HG02623 (cell line): ENCODE measurements around the gene SCN2A.

Source experiments
- ATAC-seq: cut with Tn5 transposase; IDR thresholded peaks from one replicate; pipeline ENCODE4 v1.9.1; 2021; ENCODE audit warnings: moderate library complexity; ENCODE audit not compliant: unreplicated experiment

SCN2A gene

DNA sequence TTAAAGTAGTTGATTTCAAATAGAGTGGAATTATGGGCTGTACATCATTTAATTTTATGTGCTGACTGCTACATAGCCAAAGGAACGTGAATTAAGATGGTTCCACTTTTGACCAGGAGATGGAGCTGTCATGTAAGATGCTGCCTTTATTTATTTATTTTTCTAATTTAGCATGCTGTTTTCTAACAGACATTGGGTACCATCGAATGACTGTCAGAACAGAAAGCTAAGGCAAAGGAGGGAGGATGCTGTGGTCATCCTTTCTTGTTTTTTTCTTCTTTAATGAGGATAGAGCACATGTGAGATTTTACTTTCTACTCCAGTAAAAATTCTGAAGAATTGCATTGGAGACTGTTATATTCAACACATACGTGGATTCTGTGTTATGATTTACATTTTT is at the start of gene SCN2A:
TSS of gene SCN2A (plus strand) at position 185 of the 400 bp plus-strand sequence. CDS start 56,410 bp downstream, outside the sequence.
- ATAC-seq = peak; percentile 62

DNA sequence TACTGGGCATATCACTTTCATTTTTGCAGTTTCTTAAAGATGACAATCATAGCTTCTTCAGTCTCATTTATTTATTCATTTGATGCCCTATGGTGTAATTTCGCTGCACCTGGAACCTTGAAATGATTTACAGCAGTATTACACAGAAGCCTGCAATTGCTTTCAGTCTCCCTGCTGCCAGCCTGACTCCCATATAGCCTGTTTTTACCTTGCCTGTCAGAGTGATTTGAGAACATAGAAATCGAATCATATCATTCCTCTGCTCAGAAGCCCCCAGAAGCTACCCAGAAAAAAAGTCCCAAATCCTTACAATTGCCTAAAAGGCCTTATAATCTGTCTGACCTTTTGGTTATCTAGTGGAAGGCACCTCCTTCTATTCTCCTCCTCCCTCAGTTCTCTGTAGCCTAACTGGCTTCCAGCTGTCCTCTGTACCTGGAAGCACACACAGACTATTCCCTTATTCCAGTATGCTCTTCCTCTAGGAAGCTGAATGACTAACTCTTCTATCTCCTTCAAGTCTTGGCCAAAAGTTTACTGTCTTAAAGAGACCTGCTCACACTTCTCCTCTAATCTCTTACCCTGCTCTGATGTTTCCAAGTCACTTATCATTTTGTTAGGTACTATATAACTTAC is 48.0 kb upstream of the SCN2A start:
- no peak for ATAC-seq

DNA sequence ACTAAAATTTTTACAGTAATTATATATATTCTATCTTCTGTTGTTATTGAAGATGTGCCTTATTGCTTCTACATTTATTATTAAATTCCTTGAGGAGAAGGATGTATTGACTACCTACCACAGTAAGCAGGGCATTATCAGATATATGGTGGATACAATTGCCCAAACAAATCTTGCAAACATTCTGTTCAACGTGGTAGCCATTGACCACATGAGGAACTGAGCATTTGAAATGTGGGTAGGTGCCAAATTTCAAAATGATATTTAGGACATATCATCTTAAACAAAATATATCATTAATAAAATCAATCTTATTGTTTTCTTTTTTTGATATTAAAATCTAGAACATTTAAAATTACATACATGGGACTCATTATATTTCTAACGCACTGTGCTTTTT is 46.5 kb upstream of the SCN2A start:
- ATAC-seq = peak; percentile 22

DNA sequence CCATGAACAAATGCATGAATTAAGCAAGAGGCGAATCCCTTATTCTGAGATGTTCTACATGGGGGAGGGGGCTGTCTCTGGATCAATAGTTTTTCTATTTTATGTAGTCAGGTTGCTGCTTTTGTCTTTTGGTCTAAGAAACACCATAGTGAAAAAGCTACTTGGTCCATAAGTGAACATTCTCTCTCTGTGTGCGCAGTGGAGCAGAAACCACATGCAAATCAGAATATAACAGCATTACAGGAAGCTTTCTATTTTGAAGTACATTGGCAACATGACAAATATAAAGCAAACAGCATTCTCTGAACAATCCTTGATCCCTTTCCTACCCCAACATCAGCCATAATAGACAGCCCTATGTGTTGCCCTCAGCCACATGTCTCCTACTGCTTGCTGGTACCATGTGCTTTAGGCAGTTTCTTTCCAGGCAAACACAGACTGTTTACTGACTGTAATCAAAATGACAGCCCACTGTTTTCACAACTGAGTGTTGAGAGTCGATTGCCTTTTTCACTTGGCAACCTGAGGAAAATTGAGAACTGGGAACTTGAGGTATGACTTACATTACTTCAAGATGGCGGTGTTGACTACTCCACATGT is 45.9 kb upstream of the SCN2A start:
- peak; percentile 98 for ATAC-seq

DNA sequence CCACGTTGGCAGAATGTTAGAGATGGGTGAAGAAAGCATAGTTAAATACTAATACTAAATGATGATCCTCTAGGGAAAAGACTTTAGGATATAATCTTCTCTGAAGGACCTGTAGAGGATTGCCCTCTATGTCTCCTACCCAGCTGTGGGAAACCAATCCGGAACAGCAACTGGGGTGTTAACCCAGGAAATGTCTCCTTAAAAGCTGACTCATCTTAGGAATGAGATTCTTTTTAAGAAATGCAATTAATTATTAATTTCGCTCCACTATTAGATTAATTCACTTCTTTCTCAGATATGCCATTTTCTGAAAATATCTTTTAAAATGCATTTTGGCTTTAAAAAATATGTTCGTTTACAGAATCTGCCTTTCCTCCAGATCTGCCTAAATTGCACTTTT is 42.8 kb upstream of the SCN2A start:
- no peak for ATAC-seq

DNA sequence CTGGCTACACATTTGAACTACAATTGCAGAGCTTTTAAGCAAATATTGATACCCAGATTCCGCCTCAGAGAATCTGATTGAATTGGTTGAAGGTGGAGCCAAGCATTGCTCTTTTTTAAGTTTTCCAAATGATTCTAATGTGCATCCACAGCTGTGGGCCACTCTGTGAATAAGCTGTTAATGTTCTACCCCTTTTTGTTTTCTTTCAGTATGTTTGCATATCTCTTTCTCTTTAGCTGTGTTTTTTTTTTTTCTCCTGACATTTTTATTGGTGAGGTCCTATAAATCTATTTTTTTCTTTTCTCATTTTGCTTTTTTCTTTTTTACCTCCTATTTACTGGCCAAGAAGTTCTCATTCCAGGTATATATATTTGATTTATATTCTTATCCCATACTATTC is 41.9 kb upstream of the SCN2A start:
- ATAC-seq = no peak

DNA sequence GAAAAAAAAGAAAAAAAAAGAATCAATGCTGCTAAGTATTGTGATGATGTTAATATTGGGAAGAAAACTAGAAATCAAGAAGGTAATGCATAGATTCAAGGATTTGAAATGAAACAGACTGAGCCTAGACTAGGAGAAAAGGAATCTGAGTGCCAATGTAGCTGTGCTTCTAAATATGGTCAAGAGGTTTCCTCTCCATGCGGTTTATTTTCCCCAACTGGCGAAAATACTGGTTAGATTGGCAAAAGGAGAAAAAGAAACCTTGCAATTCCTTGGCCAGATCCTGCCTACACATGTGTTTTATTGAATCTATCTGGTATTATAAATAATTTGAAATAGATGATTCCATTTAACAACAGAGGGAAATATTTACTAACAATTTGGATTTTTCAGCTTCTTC is 41.0 kb upstream of the SCN2A start:
- no peak for ATAC-seq

DNA sequence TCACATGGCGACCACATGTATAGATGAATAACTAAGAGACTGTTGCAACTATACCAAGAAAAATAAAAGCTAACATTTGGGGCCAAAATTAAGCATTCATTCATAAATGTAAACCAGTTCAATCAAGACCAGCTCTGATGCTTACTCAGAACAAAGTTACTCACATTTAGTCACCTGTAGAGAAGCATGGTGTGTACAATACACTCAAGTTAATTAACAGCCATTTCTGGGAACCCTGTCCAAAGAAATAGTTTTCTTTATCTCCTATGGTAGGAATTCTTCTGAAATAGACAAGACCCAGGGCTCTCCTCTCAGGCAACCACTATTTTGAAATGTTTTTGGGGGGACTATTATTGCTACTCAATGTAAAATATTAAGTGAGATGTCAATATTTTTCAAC is 37.0 kb upstream of the SCN2A start:
- ATAC-seq = no peak

DNA sequence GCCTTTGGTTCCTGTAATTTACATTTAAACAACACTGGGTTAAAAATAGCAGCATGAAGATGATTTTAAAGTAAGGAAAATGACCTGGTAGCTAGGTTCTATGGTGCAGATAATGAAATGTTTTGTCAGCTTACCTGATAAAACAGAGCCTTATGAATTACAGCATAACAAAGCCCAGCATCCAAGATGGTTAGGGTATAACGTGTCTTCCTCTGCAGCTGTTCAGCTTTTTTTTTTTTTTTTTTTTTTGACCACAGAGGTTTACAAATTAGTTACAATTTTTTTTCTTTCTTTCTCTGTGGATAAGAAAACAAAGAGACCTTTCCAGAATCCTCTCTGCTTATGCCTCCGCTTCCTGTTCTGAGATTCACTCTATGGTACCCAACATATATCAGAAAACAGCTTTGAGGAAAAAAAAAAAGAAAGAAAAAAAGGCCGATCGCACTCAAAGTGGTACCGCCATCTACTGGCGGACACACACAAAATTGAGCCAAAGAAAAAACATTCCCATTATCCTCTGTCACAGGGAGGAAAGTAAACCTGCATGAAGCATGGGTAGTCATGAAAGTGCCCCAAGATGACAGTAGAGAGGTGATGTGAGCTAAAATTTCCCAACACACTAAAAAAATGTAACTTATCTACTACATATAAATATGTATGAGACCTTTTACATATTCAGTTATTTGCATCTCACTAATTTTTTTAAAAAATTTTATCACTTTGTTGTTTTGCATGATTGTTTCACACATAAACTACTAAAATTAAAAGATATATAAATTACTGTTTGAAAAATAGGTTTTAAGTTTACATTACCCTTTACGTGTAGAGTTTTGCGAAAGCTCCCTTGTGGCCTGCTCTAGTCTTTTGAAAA is 35.3 kb upstream of the SCN2A start, which contains the start of gene SCN3A:
TSS of gene SCN3A (minus strand) at position 362 of the 871 bp plus-strand sequence. CDS start 27,656 bp downstream, outside the sequence.
- ATAC-seq = peak; percentile 68

DNA sequence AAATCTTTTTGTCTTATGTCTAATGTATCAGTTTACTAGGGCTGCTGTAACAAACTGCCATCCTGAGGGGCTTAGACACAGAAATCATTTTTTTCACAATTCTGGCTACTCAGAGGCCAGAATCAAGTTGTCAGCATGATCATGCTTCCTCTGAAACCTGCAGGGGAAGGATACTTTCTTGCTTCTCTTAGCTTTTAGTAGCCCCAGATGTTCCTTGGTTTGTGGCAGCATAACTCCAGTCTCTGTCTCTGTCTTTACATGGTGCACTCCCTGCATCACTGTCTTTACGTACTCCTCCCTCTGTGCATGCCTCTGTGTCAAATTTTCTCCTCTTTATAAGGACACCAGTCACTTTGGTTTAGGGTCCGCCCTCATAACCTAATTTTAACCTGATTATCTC is 33.3 kb upstream of the SCN2A start:
- ATAC-seq = no peak

DNA sequence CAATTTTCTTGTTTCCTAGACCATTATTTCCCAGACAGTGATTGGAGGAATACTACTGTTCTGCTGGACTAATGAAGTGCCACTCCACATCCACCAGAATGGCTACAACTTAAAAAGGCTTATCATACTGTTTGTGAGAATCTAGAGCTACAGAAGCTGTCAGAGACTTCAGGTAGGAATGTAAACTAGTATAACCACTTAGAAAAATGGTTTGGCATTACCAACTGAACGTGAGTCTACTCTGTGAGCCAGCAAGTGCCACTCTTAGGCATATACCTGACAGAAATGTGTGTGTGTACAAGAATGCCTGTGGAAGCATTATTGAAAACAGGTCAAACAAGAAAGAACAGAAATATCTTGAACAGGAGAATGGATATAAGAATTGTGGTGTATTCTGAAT is 31.1 kb upstream of the SCN2A start:
- ATAC-seq = no peak

DNA sequence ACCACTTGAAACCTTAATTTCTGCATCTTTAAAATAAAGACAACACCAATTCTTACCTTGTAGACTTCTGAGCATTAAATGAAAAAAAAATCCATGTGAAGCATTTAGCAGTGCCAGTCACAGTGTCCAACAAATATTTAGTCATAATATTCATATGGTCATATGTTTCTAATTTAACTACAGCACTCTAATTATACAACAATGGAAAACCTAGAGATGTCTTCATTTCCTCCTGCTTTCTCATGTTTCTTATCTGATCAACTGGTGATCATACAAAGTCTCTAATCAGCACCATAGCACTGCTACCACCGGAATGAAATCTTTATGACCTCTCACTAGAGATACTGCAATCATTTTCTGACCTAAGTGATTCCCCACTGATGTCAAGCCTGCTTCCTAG is 25.1 kb upstream of the SCN2A start:
- no peak for ATAC-seq

DNA sequence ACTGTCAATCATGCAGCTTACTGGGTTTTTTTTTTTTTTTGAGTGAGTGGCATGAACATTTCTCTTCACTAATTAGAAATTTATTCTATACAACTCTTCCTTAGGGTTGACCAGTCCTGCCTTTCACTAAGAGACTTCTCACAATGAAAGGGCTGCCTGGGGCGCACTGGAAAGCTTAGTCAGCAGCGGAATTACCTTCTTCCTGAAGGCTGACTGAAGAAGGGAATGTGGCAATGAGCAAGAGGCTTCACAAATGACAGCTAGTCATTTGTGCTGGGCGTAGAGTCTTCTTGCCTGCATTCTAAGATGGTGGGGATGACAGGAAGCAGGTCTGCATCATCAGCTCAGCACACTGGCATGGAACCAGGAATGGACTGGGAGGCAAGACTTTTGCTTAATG is 19.7 kb upstream of the SCN2A start:
- ATAC-seq = no peak

DNA sequence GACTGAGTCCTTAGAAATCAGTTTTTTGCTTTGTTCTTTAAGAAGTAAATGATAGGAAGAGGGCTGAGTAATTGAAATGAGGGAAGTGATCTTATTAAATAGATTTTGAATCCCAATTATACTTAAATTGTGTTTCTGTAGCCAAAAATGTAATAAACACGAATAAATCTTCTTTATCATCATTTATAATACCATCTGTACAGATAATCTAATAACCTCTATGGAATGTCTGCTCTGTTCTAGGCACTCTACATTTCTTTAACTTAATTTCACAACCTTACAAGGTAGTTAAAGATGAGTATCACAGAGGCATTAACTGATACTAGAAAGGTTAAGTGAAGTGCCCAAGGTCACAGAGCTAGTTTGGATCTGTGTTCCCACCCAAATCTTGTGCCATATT is 14.3 kb upstream of the SCN2A start:
- ATAC-seq = no peak

DNA sequence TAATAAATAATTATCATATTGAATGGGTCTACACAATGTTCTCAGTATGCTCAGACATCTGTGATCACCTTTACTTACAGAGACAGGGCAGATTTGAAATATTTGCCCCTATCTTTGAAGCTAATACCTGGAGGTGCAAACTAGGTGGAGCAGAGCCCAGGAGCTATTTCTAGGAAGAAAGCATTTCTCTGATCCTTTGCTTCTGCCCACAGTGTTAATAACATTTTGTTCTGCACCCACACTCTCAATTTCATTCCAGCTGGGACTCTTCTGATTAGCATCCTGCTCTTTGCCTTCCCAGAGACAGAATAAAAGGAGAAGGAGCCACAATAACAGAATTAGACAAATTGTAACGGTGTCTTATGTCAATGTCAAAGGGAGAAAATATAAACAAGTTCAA is 11.6 kb upstream of the SCN2A start:
- ATAC-seq = no peak

DNA sequence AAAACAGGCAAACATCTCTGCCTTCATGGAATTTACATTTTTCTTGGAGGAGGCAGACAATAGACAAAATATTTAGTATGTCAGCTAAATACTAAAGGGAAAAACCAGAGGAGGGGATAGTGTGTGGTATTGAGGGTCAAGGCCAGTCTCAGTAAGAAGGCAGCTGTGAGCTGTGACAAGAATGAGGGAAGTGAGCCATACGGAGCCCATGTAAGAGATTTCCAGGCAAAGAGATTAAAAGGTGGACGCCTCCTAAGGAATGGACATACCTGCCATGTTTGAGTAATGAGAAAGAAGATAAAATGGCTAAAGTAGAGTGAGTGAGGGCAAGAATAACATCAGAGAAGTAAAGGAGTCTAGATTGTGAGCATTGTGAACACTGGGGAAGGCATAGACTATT is 2.2 kb upstream of the SCN2A start:
- ATAC-seq = no peak

DNA sequence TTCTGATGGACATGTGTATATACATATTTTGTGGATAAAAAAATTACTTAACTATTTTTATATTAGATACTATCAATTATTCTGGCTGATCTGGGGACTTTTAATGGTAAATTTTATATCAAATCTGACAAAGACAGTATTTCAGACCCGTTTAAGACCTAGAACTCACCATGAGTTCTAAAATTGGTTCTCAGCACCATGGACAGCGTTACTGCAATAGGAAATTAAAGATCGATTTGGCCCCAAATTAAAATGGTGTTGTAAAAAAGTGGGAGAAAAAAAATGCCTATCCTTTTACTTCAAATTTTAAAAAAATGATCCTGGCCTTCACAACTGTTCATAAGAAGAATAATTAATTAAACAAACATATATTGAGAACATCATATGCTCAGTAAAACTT is 919 bp upstream of the SCN2A start:
- no peak for ATAC-seq

DNA sequence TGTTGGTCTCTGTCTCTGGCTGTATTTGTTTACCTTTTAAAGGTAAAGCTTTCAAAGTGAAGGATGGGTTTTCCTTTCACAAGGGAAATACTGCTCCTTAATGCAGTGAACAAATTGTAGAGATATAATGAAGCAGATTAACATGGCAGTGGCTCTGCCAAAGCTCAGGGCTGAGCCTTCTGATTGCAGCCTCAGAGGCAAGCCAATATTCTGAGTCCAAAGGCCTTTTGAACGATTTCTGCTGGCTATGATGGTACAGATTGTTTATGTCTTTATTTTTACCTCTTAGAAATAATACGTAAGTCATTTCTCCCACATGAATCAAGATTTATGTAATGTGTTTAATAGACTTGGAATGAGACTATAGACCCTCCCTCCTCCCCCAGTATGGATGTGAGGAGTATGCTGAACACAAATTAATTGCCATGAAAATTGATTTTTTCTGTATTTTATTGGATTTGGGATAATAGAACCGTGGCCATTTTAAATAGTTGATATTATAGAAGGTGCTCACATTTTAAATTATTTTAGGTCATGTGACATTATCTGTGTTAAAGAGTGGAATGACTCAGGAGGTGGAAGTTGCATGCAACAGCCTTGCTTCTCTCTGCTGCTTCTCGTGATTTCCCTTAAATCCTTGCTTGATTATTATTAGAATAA is 772 bp downstream of the SCN2A start:
- no peak for ATAC-seq

DNA sequence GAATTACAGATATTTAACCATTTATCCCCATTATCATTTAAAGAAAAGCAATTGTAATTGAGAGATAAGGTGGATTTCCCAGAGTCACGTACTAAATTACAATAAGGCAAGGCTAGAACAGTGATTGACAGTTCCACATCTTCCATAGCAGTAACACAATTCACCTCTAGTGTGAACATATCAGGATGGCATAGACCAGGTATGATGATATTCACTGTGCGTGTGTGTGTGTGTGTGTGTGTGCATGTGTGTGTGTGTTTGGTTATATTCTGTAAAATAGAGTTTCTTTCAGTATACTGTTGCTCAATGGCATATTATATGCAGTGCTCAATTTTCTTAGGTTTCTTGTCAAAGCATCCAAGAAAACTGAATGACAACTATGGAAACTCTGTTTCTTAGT is 1.7 kb downstream of the SCN2A start:
- ATAC-seq = no peak

DNA sequence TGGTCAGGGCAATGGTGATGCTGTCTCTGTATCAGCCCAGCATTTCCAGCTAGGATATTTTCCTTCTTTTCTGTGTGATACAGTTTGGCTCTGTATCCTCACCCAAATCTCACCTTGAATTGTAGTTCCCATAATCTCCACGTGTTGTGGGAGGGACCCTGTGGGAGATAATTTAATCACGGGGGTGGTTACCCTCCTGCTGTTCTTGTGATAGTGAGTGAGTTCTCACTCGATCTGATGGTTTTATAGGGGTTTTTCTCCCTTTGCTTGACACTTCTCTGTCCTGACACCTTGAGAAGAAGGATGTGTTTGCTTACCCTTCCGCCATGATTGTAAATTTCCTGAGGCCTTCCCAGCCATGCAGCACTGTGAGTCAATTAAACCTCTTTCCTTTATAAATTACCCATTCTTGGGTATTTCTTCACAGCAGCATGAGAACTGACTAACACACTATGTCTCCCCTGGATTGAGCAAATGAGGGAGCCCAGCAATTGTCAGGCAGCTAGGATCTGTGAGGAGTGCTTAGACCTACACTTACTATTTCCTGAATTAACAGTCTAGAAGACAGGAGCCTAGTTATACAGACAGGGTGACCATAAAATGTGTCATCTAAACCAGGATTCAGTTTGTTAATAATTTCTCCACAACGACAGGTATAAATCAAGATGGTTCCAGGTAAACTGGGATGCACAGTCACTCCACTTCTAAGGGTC is 6.0 kb downstream of the SCN2A start:
- ATAC-seq = no peak

DNA sequence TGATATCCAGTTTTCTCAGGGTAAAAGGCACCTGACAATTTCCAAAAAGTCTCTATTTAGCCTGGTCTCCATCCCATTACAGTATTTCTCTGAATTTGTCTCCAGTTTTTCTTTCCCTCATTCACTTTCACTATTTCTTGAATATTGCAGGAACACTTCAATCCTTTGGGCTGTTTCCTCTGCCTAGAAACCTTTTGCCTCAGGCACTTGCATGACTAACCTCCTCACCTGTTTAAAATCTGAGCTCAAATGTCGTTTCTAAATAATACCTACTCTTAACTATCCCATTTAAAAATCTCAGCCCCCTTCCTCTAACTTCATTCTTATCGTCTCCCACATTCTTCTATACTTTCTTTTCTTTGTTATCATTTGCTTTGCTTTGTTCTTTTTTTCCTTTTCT is 9.0 kb downstream of the SCN2A start:
- no peak for ATAC-seq
